Brain pericyte (primary cell): Measurements from ENCODE around the gene BACE2.

Source experiments
- DNase-seq: peaks from one replicate; pipeline ENCODE4 v3.0.0-alpha.2; 2012; ENCODE audit warnings: low read depth, low spot score

BACE2 gene

GRCh38 chr21:41167348-41168342 lies at the start of gene BACE2:
TSS of gene BACE2 (plus strand) at chr21:41168160. CDS start at chr21:41168264, 104 bp downstream.
- DNase-seq: no peak

GRCh38 chr21:41119901-41120300 lies 48.1 kb upstream of the BACE2 start:
- no peak for DNase-seq

GRCh38 chr21:41120997-41121396 lies 47.0 kb upstream of the BACE2 start:
- DNase-seq: no peak

GRCh38 chr21:41121785-41122415 lies 46.1 kb upstream of the BACE2 start:
- DNase-seq: no peak

GRCh38 chr21:41124641-41125201 lies 43.2 kb upstream of the BACE2 start:
- no peak for DNase-seq

- DNase-seq: no peak
These were observed 39.0 kb upstream of the BACE2 start for GRCh38 chr21:41128981-41129380.

GRCh38 chr21:41130883-41131282 lies 37.1 kb upstream of the BACE2 start:
- DNase-seq: no peak

- DNase-seq: no peak
These were observed 34.0 kb upstream of the BACE2 start for GRCh38 chr21:41133874-41134522.

- DNase-seq: no peak
These were observed 32.2 kb upstream of the BACE2 start for GRCh38 chr21:41135746-41136145.

- no peak for DNase-seq
These were observed 31.7 kb upstream of the BACE2 start for GRCh38 chr21:41136286-41136685.

GRCh38 chr21:41137401-41137800 lies 30.6 kb upstream of the BACE2 start:
- DNase-seq: no peak

GRCh38 chr21:41137889-41138288 lies 30.1 kb upstream of the BACE2 start:
- no peak for DNase-seq

- DNase-seq: no peak
These were observed 29.2 kb upstream of the BACE2 start for GRCh38 chr21:41138711-41139110.

- no peak for DNase-seq
These were observed 28.7 kb upstream of the BACE2 start for GRCh38 chr21:41139275-41139674.

- no peak for DNase-seq
These were observed 28.0 kb upstream of the BACE2 start for GRCh38 chr21:41139951-41140350.

- no peak for DNase-seq
These were observed 26.9 kb upstream of the BACE2 start for GRCh38 chr21:41141031-41141457.

GRCh38 chr21:41142051-41142795 lies 25.7 kb upstream of the BACE2 start:
- no peak for DNase-seq

GRCh38 chr21:41143596-41144325 lies 24.2 kb upstream of the BACE2 start:
- no peak for DNase-seq

- DNase-seq: no peak
These were observed 20.6 kb upstream of the BACE2 start for GRCh38 chr21:41147096-41147978.

- no peak for DNase-seq
These were observed 20.0 kb upstream of the BACE2 start for GRCh38 chr21:41147979-41148355.
